A549 treated with DMSO at 1 μM for 4 hours (cell line): Measurements from ENCODE around the gene TTLL3. TPM values are rescaled to one million over a fixed set of nuclear protein-coding genes. Genes with fewer than 3 reads are reported as not detected.

Experiments used
- total RNA-seq: library from RNA; stranded (reverse); fragments of 200-300 nt; extraction: Qiagen RNA extraction; gene quantifications from 5 replicates; pipeline ENCODE4 v1.2.3, GENCODE V29; 2022; ENCODE audit warnings: low read depth

Gene TTLL3, protein sequence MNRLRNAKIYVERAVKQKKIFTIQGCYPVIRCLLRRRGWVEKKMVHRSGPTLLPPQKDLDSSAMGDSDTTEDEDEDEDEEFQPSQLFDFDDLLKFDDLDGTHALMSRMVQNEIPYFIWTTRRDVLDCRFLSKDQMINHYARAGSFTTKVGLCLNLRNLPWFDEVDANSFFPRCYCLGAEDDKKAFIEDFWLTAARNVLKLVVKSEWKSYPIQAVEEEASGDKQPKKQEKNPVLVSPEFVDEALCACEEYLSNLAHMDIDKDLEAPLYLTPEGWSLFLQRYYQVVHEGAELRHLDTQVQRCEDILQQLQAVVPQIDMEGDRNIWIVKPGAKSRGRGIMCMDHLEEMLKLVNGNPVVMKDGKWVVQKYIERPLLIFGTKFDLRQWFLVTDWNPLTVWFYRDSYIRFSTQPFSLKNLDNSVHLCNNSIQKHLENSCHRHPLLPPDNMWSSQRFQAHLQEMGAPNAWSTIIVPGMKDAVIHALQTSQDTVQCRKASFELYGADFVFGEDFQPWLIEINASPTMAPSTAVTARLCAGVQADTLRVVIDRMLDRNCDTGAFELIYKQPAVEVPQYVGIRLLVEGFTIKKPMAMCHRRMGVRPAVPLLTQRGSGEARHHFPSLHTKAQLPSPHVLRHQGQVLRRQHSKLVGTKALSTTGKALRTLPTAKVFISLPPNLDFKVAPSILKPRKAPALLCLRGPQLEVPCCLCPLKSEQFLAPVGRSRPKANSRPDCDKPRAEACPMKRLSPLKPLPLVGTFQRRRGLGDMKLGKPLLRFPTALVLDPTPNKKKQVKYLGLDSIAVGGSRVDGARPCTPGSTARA
- total RNA-seq, result 6.3 to 8.5 TPM (median 7.1 TPM) in 5 replicates

DNA sequence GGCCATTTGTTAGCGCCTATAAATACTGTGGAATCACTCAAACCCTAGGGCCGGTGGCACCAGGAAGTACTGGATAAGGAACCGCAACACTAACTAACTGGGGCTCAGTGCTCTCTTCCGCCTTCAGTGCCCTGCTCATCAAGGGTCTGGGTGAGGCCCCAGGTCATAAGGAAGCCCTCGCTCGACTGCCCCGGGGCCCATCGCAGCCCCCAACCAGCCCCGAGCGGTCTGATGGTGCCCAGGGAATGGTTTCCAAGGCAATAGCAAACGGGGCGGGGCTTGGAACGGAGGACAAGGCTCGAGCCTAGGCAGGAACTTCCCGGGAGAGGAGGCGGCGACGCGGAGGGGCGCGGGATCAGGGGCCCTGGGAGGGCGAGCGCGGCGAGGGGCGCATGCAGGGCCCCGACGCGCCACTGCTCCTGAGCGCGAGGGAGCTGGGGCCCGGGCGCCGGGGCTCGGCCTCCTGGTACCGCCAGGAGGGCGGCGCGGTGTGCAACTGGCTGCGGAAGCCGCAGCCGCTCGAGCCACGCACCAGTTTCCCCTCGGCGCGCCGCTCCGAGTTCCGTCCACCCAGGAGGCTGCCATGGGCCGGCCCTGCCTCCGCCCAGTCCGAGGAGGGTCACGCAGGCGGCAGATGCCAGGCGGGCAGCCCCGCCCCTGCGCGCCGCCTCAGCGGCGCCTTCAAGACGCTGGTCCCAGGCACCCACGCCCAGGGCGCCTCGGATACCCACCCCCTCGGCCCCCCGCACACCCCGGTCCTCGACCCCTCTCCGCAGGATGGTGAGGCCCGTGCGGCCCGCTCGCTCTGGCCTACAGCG is at the start of gene TTLL3:
Gene TTLL3 (plus strand): TSS at position 648 of the 818 bp plus-strand sequence. CDS start 400 bp downstream, outside the sequence.

DNA sequence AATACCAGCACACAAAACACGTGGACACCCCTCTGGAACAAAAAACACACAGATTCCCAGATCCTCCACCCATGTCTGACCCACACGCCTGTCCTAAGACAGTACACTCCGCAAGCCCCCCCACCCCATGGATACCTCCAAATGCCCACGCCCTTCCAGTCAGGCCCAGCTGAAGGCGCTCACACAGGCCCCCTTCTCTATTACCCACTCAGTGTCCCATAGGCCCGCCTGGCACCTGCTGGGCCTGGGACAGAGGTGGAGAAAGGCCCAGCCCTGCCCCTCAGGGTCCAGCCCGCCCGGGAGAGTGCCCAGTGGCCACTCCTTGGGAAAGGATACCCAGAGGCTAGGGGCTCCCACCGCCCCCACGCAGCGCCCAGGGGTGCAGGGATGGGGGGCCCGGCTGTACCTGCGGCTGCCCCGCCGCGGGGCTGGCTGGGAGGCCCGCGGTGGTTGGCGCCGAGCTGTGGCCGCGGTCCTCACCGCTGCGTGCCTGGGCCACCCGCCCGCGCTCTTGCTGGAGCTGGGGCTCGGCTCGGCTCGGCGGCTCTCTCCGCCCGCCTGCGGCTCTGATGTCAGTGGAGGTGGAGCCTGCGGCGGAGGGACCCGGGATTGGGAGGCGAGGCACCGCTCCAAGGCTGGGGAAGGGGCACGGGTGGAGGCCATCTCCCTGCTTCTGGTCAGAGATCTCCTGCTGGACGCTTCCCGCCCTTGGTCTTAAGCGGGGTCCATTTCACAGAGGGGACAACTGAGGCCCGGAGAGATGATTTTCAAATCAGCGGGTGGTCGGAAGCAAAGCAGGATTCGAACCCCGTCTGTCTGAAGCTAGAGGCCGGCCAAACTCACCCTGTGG is 40.4 kb upstream of the TTLL3 start, which contains the start of gene CAMK1:
Gene CAMK1 (minus strand): TSS at position 522 of the 850 bp plus-strand sequence. CDS start 2,198 bp downstream, outside the sequence.

DNA sequence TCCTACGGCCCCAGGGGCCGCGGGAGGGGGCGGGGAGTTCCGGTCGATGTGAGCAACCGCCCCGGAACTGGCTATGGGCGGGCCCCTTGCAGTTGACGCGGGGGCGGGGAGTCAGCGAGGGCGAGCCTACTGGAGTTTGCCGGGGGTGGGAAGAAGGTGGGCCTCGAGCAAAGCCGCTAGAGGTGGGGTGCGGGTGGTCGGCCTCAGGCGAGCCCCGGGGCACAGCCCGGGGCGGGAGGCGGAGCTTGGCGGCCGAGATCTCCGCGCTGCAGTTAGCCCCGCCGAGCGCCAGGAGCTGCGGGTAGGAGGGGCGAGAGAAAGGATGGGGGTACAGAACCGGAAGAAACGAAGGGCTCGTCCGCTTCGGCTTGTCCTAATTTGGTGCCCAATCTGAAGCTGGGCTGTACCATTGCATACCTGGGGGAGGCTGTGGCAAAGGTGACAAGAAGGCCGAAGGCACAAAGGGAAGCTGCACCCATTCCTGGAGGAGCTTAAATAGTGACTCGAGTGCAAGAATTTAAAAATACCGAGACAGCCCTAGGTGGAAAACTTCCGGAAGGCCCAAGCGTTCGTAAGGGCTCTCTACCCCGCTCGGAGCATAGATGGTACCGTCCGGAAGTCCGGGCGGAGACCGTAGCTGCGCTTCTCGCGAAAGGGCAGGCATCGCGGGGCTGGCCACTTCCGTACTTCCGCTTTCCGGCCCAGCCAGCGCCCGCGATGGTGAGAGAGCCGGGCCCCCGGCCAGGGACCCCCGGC is 17.5 kb upstream of the TTLL3 start, which contains the start of the genes ARPC4 and TADA3:
Gene ARPC4 (plus strand): TSS at position 678 of the 756 bp plus-strand sequence. CDS start 40 bp downstream, at position 718.
Gene TADA3 (minus strand): TSS at position 69 of the 756 bp plus-strand sequence. CDS start 1,007 bp downstream, outside the sequence.

DNA sequence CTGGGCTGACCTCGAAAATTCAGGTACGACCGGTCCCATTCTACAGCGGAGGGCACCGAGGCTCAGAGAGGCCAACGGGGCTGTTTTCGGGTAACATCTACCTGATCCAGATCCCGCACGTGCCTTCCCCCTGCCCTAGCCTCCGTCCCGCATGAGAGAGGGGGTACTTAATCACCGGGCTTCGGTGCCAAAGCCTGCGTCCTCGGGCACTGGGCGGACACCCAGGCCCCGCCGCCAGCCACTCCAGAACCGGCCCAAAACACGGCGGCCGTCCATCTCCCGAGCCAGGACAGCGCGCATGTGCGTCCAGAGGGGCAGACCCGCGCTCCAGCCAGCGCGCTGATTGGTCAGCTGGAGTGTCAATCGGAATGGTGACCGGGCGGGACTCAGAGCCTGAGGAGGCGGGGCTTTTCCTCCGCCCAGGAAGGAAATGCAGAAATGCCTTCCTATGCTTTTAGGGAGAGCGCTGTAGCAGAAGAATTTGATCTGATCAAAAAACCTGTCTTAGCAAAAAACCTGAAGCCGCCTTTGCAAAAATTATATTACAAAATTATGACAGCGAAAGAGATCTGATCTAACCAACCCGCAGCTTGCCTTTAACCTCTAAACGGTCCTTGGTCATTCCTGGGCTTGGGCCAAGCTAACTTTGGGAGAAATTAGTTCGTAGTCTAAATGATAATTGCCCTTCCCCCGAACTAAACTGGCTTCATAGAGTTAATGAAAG is 33.8 kb downstream of the TTLL3 start, which contains the start of gene RPUSD3:
Gene RPUSD3 (minus strand): TSS at position 294 of the 724 bp plus-strand sequence. CDS start 18 bp downstream, at position 276.

DNA sequence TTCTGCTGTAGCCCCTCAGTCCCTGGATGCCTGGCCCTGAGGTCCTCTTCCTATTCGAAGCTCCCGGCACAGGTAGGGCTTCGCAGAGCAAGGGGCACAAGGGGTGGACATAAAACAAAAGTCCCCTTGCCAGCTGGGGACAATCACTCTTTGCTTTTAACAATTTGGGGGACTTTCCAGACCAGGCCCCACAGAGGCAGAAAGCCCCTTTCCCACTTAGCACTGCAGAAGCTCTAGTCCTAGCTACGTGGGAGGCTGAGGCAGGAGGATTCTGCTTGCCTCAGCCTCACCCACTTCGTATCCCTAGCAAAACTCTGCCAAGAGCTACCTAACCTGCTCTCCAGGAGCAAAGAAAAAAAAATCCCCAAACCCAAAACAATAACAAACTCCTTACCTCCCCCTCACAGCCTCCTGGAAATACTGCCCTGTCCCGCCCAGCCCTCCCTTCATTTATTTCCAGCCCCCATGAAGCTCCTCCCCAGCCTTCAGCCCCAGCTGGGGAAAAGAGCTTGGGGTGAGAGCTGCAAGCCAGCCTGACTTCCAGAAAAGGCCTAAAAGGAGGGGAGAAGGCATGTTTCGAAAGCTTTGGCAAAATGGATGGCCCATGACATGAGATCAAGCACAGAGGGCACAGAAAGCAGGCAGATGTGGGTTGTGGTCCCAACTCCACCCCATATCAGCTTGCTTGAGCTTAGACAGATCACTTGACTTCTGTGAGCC is 69.9 kb downstream of the TTLL3 start, which contains the start of gene CIDEC:
Gene CIDEC (minus strand): TSS at position 424 of the 720 bp plus-strand sequence. CDS start 1,767 bp downstream, outside the sequence.

Other genes with a start within 250 kb of the TTLL3 start
- 25.3 to 30.0 TPM (median 28.7 TPM) in 5 replicates for gene MTMR14, start 160.8 kb upstream of the TTLL3 start, total RNA-seq
- gene CPNE9, start 106.4 kb upstream of the TTLL3 start, total RNA-seq, result 0.08 to 0.33 TPM (median 0.15 TPM) in 4 of 5 replicates, not detected in the other
- 17.5 to 20.7 TPM (median 19.1 TPM) in 5 replicates for gene BRPF1, start 78.5 kb upstream of the TTLL3 start, total RNA-seq
- 15.3 to 17.3 TPM (median 16.3 TPM) in 5 replicates for gene OGG1, start 60.3 kb upstream of the TTLL3 start, total RNA-seq
- 13.0 to 18.9 TPM (median 16.3 TPM) in 5 replicates for gene CAMK1, start 40.3 kb upstream of the TTLL3 start, total RNA-seq
- gene TADA3, start 17.8 kb upstream of the TTLL3 start, total RNA-seq, result 55.6 to 60.5 TPM (median 58.6 TPM) in 5 replicates
- gene ARPC4, start 17.2 kb upstream of the TTLL3 start, total RNA-seq, result 148 to 226 TPM (median 154 TPM) in 5 replicates
- 32.9 to 46.8 TPM (median 41.2 TPM) in 5 replicates for gene RPUSD3, start 33.7 kb downstream of the TTLL3 start, total RNA-seq
- 1.8 to 2.8 TPM (median 2.1 TPM) in 5 replicates for gene CIDEC, start 70.0 kb downstream of the TTLL3 start, total RNA-seq
- gene JAGN1, start 80.3 kb downstream of the TTLL3 start, total RNA-seq, result 52.1 to 69.3 TPM (median 64.3 TPM) in 5 replicates
- gene IL17RE, start 92.6 kb downstream of the TTLL3 start, total RNA-seq, result 0.76 to 1.1 TPM (median 0.95 TPM) in 5 replicates
- 13.6 to 15.7 TPM (median 15.2 TPM) in 5 replicates for gene IL17RC, start 106.8 kb downstream of the TTLL3 start, total RNA-seq
- gene CRELD1, start 123.6 kb downstream of the TTLL3 start, total RNA-seq, result 8.3 to 11.4 TPM (median 11.0 TPM) in 5 replicates
- gene PRRT3, start 142.1 kb downstream of the TTLL3 start, total RNA-seq, result 1.0 to 1.5 TPM (median 1.4 TPM) in 5 replicates
- gene EMC3, start 176.6 kb downstream of the TTLL3 start, total RNA-seq, result 120 to 154 TPM (median 128 TPM) in 5 replicates
- gene FANCD2, start 216.2 kb downstream of the TTLL3 start, total RNA-seq, result 16.2 to 21.1 TPM (median 20.9 TPM) in 5 replicates